ENCODE data around the gene PLA2G6. TPM values are rescaled to one million over a fixed set of nuclear protein-coding genes. Genes with fewer than 3 reads are reported as not detected.

The PLA2G6 gene
- total RNA-seq, 1 donor from 2014 or later, result 49.7 TPM

GRCh38 chr22:38115423-38116205 lies 66.0 kb downstream of the PLA2G6 start:
- intact Hi-C loops (cut with micrococcal nuclease), result loop anchor here (2.0 kb wide), 1 partner anchor 237 kb away; no protein-coding TSS in a partner anchor

DNA sequence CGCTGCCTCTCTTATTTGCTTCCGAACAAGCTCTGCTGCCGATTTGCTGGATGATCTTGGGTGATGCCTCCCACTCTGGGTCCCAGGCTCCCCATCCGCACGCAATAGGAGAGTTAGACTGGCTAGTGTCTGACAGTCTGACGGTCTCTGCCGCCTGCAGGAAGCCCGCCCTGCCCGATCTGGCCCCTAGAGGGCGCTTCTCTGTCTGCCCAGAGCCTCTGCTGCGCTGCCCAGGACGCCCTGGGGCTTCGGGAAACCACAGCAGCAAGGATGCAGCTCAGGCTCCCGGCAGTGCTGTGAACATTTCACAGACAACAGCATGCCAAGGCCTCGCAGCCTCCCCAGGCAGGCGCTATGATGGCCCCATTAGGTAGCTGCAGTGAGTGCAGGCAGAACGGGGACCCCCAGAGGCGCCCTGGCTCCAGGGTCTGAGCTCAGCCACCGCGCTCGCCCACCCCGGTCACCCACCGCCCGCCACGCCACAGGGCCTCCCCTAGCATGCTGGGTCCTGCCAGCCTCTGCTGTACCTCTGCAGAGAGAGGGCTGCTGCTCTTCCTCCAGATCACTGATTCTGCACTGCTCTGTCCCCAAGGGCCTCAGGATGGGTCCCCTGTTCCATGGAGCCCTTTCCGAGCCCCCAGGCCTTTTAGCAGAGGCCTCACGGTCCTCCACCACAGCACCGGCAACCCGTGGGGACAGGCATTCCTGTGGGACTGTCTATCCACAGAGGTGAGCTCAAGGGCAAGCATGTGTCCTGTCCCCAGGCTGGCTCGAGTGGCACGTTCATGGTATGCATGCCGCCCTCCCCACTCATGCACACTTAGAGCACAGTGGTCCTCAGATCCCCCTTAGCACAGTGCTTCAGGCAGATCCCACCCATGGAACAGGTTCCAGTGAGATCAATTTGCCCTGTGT lies 66.9 kb downstream of the PLA2G6 start:
- intact Hi-C loops (cut with micrococcal nuclease), result loop anchor here (2.0 to 5.0 kb wide), 2 partner anchors 88 to 238 kb away; partner anchors contain the start of gene MAFF

DNA sequence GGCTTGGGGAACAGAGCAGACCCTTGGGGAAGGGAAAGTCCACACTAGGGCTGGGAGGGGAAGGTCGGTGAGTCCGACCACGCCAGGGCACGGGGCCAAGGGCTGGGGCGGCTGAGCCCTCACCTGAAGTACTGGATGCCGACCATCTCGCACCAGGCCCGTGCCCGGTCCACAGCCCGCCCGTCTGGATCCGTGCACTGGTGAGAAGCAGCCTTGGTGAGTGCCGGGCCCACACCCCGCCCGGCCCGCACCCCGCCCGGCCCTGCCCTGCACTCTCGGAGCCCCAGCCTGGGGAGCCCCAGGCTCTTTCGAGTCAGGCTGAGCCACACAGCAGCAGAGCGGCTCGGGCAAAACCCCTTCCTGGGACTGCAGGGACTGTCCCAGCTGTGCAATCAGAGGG lies 69.2 kb downstream of the PLA2G6 start:
- intact Hi-C loops (cut with micrococcal nuclease), result loop anchor here (5.0 kb wide), 1 partner anchor 90 kb away; the partner anchor contains the start of gene MAFF

DNA sequence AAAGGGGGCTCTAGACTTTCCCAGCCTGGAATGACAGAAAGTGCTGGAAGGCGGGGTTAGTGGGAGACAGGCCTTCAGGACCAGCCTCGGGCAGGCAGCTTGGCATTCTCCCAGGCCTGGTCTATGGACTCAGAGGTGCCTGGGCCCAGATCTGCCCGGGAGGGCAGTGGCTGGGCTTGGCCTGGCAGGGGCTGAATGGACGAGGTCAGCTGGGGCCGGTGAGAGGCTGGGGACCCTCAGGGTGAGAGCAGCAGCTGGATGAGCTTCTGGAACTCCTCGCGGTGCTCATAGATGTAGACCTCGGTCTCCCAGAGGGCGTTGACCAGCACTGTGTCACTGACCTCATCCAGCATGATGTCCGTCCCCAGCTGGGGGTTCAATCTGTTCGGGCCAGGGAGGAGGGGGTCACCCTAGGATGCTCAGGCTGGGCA lies 69.7 kb downstream of the PLA2G6 start:
- intact Hi-C loops (cut with micrococcal nuclease), result loop anchor here (5.0 kb wide), 1 partner anchor 90 kb away; the partner anchor contains the start of gene MAFF

- intact Hi-C loops (cut with micrococcal nuclease), result loop anchor here (5.0 kb wide), 1 partner anchor 91 kb away; the partner anchor contains the start of gene MAFF
Measured at GRCh38 chr22:38110863-38111852, 70.5 kb downstream of the PLA2G6 start.

DNA sequence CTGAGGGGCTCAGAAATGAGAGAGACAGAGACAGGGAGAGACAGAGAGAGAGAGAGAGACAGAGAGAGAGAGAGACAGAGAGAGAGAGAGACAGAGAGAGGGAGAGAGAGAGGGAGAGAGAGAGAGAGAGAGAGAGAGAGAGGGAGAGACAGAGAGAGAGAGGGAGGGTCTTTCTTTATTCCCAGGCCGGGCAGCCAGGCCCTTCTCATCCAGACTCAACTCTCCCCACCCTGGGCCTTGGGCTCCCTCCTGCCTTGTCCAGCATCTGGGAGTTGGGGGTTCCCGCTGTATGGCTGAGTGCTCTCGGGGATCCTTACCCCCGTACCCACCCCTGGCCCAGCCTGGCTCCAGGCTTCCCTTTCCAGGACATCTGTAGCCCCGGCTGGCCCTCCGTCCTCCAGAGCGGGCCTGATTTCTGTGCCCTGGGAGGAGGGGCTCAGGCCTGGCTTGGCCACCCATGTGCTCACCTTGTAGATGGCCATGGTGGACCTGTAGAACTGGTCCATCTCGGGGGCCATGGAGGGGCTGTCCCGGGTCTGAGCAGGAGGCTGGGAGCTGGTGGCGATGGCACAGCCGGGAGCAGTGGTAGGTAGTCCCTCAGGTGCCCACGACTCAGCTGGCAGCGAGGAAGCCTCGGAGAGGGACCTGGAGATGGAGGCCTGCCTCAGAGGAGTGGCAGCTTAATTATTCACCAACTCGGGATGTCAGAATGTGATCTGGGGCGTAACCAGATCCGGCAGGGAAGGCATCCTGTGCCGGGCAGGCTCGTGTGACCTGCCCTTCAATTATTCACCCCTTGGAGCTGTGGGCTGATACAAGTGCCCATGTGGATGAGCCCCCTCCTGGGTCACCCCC lies 71.4 kb downstream of the PLA2G6 start, which contains the start of gene BAIAP2L2:
Gene BAIAP2L2, minus strand, starts transcription at position 677 of the 855 bp plus-strand sequence. Its CDS starts 159 bp downstream, at position 518.
- intact Hi-C loops (cut with micrococcal nuclease), result loop anchor here (5.0 kb wide), 1 partner anchor 92 kb away; the partner anchor contains the start of gene MAFF

DNA sequence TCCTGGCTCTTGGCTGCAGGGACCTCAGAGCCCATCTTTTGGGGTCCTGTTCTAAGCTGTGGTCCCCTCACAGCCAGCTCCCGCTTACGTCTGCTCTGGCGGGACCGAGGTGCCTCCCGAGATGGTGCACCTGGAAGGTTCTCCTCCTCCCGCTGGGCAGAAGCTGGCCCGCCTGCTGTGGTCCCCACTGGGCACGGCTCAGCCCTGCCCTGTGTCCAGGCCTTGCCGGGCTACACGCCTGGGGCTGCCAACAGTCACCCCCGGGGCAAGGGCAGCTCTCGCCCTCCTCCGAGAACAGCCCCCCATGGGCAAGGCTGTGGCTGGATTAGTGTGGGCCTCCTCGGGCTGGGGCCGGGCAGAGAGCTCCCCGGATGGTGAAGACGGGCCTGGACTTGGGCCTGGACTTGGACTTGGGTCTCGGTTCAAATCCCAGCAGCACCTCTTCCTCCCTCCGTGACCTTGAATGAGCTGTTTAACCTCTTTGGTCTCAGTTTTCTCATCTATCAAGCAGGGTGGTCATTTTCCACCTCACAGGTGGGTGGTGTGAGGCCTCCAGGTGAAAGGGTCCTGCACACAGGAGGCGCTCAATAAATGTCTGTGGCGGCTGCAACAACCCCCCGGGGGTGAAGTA lies 72.1 kb downstream of the PLA2G6 start:
- intact Hi-C loops (cut with micrococcal nuclease), result loop anchor here (5.0 kb wide), 1 partner anchor 93 kb away; the partner anchor contains the start of gene MAFF

DNA sequence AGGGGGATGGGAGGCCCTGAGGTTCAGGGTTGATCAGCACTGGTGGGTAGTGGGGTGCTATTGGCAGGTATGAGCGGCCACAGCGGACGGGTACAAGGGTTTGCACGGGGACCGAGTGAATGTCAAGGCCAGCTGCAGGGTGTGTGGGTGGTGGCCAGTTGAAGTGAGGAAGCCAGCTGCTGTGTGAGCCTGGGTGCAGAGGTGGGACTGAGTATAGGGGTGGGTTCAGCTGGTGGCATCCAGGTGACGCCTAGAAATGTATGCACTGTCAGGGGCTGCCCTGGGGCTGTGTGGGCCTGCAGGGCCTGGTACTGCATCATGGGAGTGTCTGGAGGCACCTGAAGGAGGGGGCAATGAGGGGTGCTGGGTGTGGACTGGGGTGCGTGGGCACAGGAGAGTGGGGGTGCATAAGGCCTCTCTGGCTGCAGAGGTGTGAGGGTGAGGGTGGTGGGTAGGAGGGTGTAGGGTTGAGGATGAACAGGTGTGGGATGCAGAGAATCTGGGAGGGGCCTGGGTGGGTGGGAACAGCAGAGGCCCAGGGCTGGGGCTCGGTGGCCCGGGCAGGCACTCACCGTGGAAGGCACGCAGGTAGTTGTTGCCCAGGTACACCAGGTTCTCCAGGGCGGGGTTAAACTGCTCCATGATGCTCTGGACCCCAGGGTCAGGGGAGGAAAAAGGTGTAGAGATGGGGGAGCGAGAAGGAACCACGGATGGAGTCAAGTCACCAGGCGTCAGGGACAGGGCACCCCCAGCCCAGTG lies 72.9 kb downstream of the PLA2G6 start:
- intact Hi-C loops (cut with micrococcal nuclease), result no loop called here

DNA sequence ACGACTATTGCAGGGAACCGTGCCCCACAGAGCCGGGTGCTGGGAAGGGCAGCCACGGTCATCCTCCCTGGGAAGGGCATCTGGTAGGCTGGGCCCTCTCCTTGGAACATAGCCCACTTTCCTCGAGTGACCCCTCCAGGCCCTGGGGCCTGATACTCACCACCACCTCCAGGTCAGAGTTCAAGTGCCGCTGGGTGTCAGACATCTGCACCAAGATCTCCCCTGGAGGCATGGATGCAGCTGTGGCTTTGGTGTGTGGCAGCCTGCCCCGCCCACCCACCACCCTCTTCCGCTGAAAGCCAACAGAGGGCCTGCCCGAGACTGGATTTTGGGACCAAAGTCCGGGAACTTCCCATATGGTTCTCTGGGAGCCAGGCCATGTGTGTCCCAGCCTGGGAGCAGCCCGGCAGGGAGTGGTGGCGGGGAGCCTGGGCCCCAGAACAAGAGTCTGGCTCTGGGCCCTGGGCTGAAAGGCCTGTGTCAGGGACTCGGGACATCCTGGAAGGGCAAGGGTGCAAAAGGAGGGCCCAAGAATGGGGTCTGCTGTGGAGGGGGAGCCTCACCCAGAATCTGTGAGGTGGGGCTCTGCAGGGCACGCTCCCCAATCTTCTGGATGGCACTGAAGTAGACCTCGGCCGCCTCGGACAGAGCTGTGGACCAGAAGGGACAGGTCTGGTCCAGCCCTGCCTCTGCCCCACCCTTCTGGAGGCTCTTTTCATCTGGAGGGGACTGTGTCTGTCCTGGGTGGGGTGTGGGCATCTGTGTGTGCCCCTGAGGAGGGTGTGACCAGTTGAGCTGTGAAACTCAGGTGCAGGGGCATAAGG lies 73.7 kb downstream of the PLA2G6 start:
- intact Hi-C loops (cut with micrococcal nuclease), result no loop called here

DNA sequence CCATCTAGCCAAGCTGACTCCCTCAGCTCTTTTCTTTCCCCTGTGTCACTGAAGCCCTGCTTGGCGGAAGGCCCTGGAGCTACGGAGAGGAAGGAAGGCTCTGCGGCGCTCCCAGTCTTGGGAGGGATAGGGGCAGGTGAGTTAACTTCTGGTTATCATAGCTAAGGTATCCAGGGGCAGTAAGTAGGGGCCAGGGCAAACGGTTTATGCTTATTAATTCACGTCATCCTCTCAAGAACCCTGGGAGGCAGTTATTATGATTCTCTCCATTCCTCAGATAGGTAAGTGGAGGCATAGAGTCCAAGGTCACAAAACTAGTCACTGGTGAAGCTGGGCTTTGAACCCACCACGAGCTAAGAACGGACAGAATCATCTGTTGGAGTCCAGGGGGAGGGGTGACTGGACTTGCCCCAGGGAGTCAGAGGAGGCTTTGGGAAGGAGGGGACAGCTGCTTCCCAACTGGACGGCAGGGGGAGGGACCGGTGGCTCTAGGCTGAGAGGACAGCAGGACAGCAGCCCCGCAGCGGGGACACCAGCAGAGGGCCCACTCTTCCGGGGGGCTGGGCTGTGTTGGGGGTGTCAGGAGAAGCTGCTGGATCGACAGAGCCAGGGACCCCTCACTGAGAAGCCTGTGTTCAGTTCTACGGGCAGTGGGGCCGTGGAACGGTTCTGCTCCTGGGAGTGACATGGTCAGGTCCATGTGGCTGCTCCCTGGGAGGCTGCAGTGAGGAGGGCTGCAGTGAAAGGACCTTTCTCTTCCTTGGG lies 74.6 kb downstream of the PLA2G6 start:
- intact Hi-C loops (cut with micrococcal nuclease), result no loop called here

DNA sequence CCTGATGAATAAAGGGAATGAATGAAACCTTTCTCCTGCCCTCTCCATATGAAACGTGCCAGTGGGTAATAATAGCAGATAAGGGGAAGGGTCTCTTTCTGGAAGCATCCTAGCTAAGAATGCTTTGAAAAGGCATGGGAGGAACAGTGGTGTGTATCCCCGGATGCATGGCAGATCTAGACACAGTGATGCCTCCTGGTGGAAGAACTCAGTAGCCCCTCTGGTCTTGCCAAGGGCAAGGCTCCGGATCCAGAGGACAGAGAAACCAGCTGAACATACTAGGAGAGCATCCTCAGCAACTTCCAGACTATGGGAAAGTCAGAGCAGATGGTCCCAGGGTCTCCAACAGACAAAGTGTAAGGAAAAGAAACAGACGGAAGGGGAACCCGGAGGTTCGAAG lies 77.5 kb downstream of the PLA2G6 start:
- intact Hi-C loops (cut with micrococcal nuclease), result loop anchor here (5.0 kb wide), 1 partner anchor 468 kb away; the partner anchor contains the start of gene DMC1

- intact Hi-C loops (cut with micrococcal nuclease), result loop anchor here (5.0 kb wide), 1 partner anchor 469 kb away; the partner anchor contains the start of gene DMC1
Measured at GRCh38 chr22:38103641-38104040, 78.0 kb downstream of the PLA2G6 start.

DNA sequence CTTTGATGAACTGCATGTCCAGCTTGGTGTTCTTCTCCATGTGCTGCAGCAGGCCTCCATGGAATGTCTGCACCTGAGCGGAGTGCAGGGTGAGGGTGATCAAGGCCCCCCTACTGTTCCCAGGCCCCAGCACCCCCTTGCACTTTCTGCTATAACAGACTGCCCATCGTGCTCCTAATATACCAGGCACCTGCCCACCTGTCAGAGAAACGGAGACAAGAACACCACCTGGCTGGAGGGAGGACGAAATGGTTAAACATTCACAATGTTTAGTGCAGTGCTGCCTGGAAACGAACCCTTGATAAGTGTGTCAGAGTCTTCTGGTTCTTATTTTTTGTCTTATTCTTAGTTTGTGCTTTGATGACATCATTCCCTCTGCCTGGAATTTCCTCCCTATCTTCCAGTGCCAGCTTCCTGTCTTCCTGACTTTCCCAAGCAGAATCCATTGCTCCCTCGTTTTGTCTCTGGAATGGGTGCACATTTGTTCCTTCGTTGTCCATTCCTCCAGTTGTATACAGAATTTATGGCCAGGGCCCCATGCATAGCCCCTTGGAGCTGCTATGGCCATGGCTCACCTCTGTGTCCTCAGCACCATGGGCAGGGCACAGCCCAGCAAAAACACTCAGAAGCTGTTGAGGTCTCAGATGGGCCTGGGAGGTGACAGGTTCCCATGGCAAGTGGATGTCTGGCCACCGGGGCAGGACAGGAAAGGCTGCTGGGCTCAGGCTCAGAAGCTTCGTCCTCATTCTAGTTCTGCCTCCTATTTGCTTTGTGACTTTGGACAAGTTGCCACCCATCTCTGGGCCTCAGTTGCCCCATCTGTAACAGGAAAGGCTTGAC lies 83.0 kb downstream of the PLA2G6 start:
- intact Hi-C loops (cut with micrococcal nuclease), result no loop called here

GRCh38 chr22:38097557-38098409 lies 83.8 kb downstream of the PLA2G6 start:
- intact Hi-C loops (cut with micrococcal nuclease), result no loop called here

Measured in T-helper 1 cell treated with Interleukin-12 subunit alpha and Interleukin-12 subunit beta and Interleukin-4 antibody, amounts not matched to agents 30 ng/mL and 1 ng/mL, for 36 hours (primary cell).